ENCODE measurements around the gene CCDC169.
"Not testable (repeated sequence)": the region's sequence is repeated elsewhere in the genome, so short reads cannot be mapped to it uniquely, and the experiment has no call there.

CCDC169 gene

DNA sequence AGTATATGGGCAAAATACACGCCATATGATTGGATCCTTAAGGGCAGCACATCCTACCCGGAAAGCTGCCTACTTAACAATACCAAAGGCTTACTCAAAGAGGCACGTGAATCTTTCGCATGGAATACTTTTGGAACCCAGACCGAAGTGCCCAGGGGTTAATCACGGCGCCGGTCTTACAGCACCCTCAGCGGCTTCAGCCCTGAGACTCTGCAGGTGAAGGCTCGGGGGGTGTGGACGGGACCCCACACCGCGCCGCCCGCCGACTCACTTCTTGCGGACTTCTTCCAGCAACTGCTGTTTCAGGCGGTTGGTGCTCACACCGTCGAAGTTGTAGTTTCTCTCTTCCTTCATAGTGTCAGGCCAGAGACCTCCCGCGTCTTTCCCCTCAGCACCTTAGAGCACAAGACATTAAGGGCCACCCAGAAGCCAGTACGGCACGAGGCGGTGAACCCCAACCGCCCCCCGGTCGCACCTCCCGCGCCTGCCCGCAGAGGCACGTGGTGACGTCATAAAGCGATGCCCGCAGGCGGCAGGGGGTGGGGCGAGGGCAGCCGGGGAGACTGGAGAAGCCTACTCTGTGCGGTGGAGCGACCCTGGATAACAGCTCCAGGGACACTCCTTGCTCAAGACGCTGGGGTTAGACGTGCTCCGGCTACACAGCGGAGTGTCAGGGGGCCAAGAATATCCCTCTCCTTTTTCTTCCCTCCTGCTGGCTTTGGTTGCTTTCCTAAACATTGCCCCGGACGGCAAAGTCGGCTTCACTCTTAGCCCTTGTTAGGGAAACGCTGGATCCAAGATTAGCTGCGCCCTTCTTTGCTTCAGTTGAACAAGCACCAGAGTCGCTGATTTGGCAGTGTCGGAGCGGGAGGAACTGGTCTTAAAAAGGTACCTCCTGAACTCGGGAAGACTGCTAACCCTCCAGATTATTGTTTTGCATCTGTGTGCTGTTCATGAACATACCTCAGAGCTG lies at the start of gene CCDC169:
Gene CCDC169, minus strand, starts transcription at position 449 of the 973 bp plus-strand sequence. Its CDS starts 95 bp downstream, at position 354.
- DNase-seq (ENCODE audit: low read depth in 2 of 2): peak; percentile 32 to 52

DNA sequence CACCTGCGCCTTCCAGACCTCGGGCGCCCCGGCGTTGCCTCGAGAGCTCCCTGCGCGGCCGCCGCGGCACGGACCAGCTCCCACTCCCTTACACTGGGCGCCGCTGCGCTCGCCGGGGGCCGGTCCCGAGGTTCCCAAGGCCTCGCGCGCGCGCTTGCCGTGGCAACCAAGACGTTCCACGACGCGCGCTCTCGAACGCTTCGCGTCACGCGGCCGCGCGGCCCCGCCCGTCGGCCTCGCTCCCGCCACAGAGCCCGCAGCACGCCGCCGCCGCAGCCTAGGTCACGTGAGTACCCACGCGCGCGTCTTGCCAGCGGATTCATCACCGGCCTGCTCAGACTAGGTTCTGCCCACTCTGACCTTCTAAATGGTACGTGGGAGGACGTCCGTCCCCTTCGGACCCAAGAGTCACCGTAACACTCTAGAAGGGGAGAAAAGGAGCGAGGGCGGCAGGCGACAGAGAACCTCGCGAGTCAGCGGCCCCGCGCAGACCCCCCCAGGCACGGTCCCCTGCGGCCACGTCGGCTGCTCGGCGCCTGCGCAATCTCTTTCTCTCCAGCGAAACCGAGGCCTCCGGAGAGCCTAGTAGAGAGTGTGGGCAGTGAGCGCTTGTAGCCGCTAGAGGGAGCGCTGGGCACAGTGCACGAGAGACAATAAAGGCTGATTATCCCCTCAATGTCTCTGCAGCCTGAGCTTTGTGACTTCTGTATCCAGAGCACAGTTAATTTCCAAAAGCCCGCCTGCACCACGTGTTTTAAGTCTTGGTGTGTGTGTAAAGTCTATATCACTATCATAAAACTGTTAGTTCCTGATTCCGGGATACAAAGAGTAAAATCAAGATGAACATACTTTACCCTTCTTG lies 48.8 kb upstream of the CCDC169 start, which contains the start of gene SPART:
Gene SPART, minus strand, starts transcription at position 173 of the 862 bp plus-strand sequence. CDS start 10,564 bp downstream, outside the sequence.
- peak; percentile 78 to 83 for DNase-seq (ENCODE audit: low read depth in 2 of 2)

DNA sequence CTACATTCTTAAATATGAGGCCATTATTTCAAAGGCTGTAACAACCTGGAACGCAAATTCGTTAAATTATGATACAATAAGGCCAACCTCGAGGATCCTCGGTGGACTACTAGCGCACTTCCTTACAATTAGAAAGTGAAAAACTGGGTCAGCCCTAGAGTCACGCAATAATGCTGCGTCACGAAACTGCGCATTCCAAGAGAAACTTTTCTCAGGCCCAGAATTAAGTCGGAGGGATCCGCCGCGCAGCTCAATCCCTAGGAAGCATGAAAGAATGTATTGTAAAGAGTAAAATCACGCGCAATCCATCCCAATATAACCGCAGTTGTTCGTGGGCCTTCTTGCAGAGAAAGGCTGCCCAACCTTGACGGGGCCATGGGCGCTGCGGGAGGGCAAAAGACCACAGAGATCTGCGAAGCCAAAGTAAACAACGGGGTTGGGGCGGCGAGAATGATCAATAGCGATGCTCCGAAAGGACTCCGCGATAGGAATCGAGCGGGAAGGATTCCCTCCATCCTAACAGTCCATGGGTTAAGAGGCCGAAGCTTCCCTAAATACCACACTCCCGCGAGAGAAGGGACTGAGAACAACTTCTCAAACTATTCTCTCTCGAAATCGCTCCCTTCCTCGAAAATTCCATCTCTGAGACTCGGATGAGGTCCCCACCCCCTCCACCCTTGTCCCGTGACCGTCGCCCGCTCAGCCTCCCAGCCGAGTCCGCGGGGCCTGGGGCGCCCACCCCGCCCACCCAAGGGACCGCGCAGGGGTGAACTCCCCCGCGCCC lies 48.0 kb upstream of the CCDC169 start:
- no peak for DNase-seq (ENCODE audit: low read depth in 2 of 2)

DNA sequence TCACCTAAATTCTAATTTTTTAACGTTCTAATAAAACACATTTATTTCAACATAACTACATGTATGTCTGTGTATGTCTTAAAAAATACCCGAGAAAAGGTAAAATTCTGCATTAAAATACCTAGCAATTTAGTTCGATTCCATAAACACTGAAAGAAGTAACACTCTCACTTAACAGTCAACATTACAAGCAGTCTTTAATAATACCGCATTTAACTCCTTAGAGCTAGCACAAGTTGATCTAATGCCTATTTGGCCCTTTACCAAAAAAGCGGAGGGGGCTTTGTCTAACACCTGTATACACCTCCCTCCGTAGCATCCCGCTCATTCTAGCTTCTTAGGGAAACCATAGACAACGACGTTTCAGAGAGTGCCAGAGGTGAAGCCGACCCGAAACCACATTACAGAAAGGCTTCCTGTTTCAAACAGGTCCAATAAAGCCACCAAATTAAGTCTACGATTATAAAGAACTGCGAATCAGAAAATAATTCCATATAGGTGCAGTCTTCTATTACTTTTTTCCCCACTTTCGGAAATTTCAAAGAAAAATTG lies 47.3 kb upstream of the CCDC169 start:
- DNase-seq (ENCODE audit: low read depth in 2 of 2): no peak

DNA sequence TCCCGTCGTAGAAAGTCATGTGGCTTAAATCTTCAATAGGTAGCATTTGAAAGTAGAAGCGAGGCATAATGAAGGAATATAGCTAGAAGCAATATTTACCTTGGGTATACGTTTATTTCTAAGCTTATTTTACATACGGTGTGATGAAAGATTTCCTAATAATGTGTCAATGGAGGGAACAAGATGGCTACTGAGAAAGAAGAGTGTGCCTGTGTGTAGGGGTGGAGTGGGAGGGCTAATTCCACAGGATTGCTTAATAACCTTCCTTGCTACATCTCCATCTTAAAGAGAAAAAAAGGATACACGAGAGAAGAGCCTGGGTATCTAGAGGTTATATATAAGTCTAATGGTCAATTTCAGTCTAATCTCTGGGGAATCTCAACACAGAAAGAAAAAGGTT lies 46.6 kb upstream of the CCDC169 start:
- no peak for DNase-seq (ENCODE audit: low read depth in 2 of 2)

DNA sequence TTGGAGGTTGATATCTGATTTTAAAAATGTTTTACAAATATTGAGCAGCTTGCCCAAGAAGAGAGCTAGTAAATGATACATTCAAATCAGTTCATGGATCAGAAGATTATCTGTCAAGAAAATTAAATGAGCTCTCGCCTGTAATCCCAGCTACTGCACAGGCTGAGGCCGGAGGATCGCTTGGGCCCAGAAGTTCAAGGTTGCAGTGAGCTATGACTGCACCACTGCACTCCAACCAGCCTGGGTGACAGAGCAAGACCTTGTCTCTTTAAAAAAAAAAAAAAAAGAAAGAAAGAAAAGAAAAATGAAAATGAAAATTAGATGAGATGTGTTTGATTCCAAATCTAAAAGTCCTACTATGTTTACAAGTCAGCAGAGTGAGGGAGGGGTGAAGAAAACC lies 46.2 kb upstream of the CCDC169 start:
- no peak for DNase-seq (ENCODE audit: low read depth in 2 of 2)

DNA sequence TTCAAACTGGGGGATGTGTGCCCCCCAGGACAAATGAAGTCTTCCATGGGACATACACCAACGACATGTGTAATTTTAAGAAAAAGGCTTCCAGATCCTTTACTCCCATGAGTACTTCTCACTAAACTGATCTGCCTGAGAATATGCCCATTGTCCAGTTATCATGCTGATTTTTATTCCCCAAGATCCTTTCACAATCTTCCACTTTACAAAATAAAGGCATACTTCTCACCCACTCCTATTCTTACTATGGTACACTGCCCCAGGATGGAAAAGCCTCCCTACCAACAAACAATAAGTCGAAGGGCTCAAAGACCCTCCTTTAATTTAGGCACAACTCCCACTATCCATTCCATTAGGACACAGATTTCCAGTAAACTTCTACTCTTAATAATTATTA lies 45.1 kb upstream of the CCDC169 start:
- DNase-seq (ENCODE audit: low read depth in 2 of 2): no peak

DNA sequence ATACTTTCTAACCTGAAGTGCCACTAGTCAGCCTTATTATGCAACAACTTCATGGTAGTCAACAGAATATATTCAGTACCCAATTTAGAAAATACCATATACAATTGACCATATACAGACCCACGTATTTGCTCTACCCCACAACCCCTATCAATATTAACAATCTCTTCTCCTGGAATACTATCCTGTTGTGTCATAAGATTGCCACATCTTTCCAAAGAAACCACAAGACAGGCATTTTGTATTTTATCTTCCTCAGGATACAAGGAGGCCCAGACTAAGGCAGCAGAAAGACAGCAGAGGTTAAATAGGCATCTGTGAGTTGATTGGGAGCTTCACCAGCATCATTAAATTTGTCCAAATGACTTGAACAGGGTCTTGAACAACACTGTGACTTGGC lies 44.1 kb upstream of the CCDC169 start:
- DNase-seq (ENCODE audit: low read depth in 2 of 2): no peak

DNA sequence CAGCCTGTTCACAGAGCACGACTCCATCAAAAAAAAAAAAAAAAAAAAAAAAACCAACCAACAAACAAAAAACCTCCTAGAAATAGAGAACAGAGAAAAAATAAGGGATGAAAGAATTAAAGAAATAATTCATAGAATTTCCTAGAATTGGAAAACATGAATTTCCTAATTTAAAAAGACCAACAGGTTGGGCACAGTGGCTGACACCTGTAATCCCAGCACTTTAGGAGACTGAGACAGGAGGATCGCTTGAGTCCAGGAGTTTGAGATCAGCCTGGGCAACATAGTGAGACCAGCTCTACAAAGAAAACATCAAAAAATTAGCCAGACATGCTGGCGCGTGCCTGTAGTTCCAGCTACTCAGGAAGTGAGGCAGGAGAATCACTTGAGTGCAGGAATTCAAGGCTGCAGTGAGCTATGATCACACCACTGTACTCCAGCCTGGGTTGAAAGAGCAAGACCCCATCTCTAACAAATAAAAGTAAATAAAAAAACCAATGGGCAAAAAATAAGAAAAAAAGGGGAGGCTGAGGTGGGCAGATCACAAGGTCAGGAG lies 42.1 kb upstream of the CCDC169 start:
- DNase-seq (ENCODE audit: low read depth in 2 of 2): no peak

DNA sequence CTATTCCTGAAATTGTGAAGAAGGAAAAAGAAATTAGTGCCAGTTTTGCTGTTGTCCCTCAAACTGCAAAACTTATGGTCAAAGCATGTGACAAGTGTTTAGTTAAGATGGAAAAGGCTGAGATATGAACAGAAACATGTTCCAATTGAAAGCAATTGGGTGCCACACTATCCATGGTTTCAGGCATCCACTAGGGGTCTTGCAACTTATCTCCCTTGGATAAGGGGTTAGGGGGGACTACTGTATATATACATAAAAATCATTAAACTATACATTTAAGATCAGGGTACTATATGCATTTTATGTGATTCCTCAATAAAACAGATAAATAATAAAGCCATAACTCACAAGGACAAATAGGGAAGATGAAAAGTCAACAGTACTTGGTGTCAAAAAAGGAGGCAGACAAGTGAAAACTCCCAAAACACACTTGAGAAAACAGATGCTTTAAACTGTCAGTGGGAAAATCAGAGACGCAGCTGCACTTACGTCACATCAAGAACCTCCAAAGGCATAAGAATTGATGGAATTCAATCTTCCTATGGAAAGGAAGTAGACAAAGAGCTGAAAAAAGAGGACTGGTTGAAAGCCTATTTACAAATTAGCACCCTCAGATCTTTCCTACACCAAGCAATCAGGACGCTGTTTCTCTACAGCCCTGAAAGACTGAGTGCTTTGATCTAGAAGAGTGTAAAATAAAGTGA lies 40.5 kb upstream of the CCDC169 start:
- DNase-seq (ENCODE audit: low read depth in 2 of 2): no peak

DNA sequence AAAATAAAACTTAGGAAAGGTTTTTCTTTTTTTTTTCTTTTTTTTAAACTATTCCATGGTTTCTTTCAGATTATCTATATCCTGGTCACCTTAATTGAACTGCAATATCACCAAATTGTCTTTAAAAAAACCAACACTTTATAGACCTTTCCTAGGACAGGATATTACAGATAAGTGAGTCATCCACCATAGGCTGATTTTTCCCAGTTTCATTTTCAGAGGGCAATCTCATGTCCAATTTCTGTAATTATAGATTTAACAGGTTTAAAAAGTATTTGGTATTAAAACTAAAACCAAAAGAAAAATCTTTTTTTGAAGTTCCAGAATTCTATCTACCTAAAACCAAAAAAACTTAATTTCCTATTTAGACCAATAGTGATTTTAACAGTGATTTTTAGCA lies 35.4 kb upstream of the CCDC169 start:
- DNase-seq (ENCODE audit: low read depth in 2 of 2): no peak

DNA sequence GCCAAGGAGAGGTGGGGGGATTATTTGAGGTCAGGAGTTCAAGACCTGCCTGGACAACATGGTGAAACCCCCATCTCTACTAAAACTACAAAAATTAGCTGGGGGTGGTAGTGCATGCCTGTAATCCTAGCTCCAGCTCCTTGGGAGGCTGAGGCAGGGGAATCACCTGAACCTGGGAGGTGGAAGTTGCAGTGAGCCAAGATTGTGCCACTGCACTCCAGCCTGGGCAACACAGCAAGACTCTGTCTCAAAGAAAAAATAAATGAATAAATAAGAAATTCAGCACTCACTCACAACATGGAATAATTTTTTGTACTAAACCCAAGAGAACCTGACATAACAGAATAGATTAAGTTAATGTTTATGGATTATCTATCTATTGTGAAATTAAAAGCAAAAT lies 34.6 kb upstream of the CCDC169 start:
- not testable (repeated sequence) for DNase-seq (ENCODE audit: low read depth in 2 of 2)

DNA sequence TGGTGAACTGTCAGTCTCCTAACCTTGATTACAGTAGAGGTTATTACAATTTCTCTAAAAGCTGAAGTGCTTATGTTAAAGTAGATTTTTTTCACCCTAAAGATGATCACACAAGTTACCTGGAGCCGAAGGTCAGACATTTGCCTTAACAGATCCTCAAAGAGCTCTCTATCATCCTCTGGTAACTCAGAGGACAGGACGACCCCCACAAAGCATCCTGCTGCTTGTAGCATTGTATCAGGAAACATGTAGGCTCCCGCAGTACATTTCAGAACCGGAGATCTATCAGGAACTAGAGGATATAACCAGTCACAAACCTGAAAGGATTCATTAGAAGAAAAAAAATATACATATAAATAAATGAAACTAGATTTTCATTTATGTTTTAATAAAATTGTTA lies 33.7 kb upstream of the CCDC169 start:
- no peak for DNase-seq (ENCODE audit: low read depth in 2 of 2)

DNA sequence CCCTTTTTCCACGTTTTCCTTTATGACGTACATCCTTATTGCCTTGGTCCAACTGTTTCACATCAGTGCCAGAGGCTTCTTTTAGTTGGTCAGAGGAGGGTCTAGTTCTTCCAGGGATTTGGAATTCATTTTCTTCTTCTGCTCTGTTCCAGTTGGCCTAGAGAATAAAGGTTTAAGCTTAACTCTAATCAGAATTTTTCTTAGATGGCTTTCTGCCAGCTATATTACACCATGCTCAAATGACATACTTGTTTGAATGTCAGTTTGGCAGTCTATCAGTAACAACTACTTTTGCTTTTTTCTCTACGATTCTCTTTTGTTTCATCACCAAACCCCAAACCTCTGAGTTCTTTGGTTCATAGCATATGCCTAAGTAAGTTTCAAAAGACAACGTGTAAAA lies 31.7 kb upstream of the CCDC169 start:
- no peak for DNase-seq (ENCODE audit: low read depth in 2 of 2)

DNA sequence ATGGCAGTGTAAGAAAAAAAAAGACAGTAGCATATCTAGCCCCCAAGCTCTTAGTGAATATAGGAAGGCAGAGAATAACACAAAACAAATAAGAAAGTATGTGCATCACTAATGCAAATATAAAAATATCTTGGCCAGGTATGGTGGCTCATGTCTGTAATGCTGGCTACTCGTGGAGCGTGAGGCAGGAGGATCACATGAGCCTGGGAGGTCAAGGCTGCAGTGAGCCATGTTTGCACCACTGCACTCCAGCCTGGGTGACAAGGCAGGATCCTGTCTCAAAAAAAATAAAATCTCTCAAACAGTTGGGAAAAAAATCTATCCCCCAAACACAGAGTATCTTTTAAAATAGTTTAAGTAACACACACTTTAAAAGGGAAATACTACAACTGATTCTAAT lies 31.2 kb upstream of the CCDC169 start:
- no peak for DNase-seq (ENCODE audit: low read depth in 2 of 2)

DNA sequence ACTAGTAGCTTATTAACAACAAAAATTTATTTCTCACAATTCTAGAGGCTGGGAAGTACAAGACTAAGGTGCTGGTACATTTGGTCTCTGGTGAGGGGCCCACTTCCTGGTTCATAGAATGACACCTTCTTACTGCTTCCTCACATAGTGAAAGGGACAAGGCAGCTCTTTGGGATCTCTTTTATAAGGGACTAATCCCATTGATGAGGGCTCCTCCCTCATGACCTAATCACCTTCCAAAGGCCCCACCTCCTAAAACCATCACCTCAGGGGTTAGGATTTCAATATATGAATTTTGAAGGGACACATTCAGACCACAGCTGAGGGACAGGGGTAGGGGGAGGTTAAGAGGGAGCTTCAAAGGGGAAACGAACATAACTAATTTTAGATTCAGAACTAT lies 28.3 kb upstream of the CCDC169 start:
- no peak for DNase-seq (ENCODE audit: low read depth in 2 of 2)

DNA sequence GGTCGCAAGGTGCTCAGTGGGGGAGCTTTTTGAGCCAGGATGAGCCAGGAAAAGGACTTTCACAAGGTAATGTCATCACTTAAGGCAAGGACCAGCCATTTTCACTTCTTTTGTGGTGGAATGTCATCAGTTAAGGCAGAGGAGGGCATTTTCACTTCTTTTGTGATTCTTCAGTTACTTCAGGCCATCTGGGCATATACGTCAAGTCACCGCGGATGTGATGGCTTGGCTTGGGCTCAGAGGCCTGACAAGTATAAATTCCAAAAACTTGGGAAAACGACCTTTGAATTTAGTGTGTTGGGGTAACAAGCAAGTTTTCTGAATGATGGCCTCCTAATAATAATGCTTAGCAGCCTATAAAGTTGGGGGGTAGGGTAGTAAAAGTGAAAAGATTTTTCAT lies 27.3 kb upstream of the CCDC169 start:
- DNase-seq (ENCODE audit: low read depth in 2 of 2): not testable (repeated sequence)

DNA sequence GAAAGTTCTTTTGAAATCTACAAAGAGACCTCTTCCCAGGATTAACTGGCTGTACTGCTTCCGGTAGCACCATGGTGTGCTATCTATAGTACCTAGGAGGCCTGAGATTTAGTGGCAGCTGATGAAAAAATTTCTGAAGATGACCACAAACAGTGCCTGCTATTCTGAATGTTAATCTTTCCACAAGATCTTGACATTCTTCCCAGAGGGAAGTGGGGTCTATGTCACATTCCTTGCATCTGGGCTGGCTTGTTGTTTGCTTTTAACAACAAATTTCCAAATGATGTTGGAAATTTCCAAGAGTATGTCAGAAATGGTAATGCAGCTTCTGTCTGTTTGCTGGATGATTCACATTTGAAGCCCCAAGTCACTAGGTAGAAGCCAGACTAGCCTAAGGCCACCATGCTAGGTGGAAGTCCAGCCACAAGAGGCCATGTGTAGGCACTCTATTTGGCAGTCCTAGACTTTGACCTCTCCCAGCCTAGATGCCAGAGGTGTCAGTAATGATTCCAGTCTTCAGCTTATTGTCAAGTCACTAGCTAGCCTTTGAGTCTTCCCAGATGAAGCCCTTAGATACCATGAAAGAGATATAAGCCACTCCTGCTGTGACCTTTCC lies 26.4 kb upstream of the CCDC169 start:
- DNase-seq (ENCODE audit: low read depth in 2 of 2): no peak

DNA sequence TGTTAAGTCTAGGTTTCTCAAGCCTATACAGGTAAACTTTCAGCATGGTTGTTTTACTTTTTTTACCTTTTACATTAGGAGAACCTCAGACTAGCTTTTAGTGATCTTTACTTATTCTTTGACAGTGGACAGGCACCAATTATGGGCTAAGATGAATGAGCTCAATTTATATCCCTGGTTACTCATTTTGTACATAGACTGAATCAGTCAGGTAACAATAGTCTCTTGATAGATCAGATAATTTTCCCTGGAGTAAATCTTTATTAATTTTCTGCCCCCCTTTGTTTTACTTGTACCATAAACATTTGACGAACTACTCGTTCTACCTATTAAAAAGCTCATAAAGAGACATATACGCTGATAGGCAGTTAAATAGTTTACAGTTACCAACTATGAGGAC lies 25.8 kb upstream of the CCDC169 start:
- DNase-seq (ENCODE audit: low read depth in 2 of 2): no peak

DNA sequence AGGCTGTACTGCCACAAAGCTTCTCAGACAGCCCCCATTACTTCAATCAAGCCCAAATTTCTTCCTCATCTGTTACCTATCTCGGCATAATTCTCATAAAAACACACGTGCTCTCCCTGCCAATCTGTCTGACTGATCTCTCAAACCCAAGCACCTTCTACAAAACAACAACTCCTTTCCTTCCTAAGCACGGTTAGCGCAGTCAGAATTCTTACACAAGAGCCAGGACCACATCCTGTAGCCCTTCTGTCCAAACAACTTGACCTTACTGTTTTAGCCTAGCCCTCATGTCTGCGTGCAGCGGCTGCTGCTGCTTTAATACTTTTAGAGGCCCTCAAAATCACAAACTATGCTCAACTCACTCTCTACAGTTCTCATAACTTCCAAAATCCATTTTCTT lies 22.2 kb upstream of the CCDC169 start:
- not testable (repeated sequence) for DNase-seq (ENCODE audit: low read depth in 2 of 2)
